ENCODE data around the gene RAB9B.
"Not testable (repeated sequence)": the region's sequence is repeated elsewhere in the genome, so short reads cannot be mapped to it uniquely, and the experiment has no call there.

Gene RAB9B

DNA sequence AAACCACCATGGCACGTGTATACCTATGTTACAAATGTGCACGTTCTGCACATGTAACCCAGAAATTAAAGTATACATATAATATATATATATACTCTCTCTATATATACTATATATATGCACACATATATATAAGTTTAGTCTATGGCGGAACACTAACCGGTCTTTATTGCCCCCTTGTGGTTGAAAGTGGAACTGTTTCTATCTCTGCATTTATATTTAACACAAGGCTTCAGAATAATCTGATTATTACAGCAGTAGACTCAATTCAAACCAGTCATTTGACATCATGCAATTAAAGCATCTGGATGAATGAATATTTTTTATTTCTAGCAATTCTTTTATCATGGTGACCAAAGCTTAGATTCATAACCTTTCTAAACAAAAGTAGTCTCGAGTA, 14.6 kb downstream of the RAB9B start:
- TF ChIP-seq, protein P1, sequence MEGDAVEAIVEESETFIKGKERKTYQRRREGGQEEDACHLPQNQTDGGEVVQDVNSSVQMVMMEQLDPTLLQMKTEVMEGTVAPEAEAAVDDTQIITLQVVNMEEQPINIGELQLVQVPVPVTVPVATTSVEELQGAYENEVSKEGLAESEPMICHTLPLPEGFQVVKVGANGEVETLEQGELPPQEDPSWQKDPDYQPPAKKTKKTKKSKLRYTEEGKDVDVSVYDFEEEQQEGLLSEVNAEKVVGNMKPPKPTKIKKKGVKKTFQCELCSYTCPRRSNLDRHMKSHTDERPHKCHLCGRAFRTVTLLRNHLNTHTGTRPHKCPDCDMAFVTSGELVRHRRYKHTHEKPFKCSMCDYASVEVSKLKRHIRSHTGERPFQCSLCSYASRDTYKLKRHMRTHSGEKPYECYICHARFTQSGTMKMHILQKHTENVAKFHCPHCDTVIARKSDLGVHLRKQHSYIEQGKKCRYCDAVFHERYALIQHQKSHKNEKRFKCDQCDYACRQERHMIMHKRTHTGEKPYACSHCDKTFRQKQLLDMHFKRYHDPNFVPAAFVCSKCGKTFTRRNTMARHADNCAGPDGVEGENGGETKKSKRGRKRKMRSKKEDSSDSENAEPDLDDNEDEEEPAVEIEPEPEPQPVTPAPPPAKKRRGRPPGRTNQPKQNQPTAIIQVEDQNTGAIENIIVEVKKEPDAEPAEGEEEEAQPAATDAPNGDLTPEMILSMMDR (IDR thresholded peaks at IDR 0.05; ENCODE audit: low read depth, low read length, missing control alignments): peak; percentile 29
- H3K4me3 ChIP-seq (replicated peaks; ENCODE audit: low read depth, low read length): no peak overlapping the region
- DNase-seq (ENCODE audit: extremely low read depth, low read depth): peak; percentile 25

DNA sequence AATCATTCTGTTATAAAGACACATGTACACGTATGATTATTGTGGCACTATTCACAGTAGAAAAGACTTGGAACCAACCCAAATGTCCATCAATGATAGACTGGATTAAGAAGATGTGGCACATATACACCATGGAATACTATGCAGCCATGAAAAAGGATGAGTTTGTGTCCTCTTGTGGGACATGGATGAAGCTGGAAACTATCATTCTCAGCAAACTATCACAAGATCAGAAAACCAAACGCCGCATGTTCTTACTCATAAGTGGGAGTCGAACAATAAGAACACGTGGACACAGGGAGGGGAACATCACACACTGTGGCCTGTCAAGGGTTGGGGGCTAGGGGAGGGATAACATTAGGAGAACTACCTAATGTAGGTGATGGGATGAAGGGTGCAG, 15.0 kb downstream of the RAB9B start:
- DNase-seq (ENCODE audit: extremely low read depth, low read depth); H3K4me3 ChIP-seq (replicated peaks; ENCODE audit: low read depth, low read length): not testable (repeated sequence)

DNA sequence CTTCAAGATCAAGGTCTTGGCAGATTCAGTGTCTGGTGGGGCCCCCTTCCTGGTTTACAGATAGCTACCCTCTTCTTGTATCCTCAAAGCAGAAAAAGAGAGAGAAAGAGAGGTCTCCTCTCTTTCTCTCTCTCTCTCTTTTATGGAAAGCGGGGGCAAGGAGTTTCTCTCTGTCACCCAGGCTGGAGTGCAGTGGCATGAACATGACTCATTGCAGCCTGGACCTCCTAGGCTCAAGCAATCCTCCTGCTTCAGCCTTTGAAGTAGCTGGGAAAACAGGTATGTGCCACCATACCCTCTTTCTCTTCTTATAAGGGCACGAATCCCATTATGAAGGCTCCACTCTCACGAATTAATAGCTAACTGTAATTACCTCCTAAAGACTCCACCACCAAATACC, 20.2 kb downstream of the RAB9B start:
- TF ChIP-seq, protein P1 (IDR thresholded peaks at IDR 0.05; ENCODE audit: low read depth, low read length, missing control alignments): no peak
- no peak overlapping the region for H3K4me3 ChIP-seq (replicated peaks; ENCODE audit: low read depth, low read length)
- DNase-seq (ENCODE audit: extremely low read depth, low read depth): no peak

DNA sequence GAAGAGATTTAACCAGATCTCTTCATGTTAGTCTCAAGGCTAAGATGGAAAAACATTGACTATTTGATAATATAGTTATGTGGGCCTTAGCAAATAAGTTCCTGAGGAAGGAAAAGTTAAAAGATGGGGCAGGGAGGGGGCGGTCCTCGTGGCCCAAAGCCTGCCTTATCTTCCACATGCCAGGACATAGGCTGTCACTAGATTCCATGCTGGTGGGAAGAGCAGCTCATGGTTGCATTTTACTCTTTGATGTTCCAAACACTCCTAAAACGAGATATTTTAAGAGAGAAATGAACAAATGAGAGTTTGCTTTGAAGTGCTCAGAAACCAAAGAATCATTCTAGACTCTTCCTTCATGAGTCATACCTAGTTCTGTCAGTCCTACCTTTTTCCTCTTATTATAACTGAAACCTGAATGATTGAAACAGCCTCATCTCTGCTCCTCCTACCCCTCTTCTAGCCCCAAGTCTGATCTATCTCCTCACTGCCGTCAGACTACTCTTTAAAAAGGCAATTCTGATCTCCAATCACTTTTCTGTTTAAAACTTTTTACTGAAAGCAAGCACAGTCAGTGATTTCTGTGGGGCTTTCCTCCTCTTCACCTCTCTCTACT, 25.1 kb downstream of the RAB9B start:
- H3K4me3 ChIP-seq (replicated peaks; ENCODE audit: low read depth, low read length): no peak overlapping the region
- DNase-seq (ENCODE audit: extremely low read depth, low read depth): no peak
- TF ChIP-seq, protein P1 (IDR thresholded peaks at IDR 0.05; ENCODE audit: low read depth, low read length, missing control alignments): no peak

DNA sequence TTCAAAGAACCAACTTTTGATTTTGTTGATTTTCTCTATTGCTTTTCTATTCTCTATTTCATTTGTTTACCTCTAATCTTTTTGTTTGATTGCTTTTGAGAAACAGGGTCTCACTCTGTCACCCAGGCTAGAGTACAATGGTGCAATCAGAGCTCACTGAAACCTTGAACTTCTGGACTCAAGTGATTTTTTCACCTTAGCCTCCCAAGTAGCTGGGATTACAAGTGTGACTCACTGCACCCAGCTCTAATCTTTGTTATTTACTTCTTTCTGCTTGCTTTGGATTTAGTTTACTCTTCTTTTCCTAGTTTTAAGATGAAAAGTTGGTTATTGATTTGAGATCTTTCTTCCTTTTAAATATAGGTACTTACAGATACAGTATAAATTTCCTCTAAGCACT, 26.2 kb downstream of the RAB9B start:
- TF ChIP-seq, protein P1 (IDR thresholded peaks at IDR 0.05; ENCODE audit: low read depth, low read length, missing control alignments): no peak

DNA sequence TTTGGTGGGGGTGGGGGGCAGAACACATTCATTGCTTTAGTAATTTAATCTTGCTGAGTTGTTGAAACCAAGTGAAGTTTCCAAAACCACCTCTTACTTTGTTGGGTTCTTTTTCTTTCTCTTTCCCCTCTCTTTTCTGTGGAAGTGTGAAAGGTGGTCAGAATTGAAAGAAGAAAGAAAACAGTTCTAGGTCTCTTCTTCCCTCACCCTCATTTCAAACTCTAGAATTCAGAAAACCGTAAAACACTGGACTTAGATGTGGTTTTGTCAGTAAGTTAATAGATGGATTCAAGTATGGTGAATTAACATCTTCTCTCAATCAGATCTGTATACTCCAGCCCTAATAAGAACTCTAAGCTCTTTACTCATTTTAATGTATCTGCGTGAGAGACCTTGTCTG, 31.7 kb downstream of the RAB9B start:
- DNase-seq (ENCODE audit: extremely low read depth, low read depth): no peak
- no peak overlapping the region for H3K4me3 ChIP-seq (replicated peaks; ENCODE audit: low read depth, low read length)
- TF ChIP-seq, protein P1 (IDR thresholded peaks at IDR 0.05; ENCODE audit: low read depth, low read length, missing control alignments): no peak

More for the DNA sequence above, 26.2 kb downstream of the RAB9B start:
- H3K4me3 ChIP-seq (replicated peaks; ENCODE audit: low read depth, low read length): no peak overlapping the region
- no peak for DNase-seq (ENCODE audit: extremely low read depth, low read depth)

DNA sequence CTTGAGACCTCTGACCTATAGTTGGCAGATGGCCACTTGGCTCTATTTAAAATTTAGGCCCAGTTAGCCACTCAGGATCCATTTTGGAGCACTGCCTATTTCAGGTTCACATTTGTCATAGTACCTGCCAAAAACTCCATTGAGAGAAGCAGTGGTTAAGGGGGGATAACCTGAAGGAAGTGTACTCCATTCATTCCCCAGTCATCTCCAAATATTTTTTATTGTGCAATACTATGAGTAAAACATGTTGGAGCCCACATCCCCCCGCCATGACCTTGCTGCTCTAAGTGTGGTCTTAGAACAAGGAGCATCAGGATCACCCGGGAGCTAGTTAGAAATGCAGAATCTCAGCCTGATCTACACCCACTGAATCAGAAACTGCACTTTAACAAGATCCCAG, 34.4 kb downstream of the RAB9B start:
- H3K4me3 ChIP-seq (replicated peaks; ENCODE audit: low read depth, low read length): no peak overlapping the region
- no peak for DNase-seq (ENCODE audit: extremely low read depth, low read depth)
- TF ChIP-seq, protein P1 (IDR thresholded peaks at IDR 0.05; ENCODE audit: low read depth, low read length, missing control alignments): no peak

Data from HFF-Myc (cell line).